ENCODE results near the gene PCDH18.
"Not testable (repeated sequence)": the region's sequence is repeated elsewhere in the genome, so short reads cannot be mapped to it uniquely, and the experiment has no call there.

The PCDH18 gene

GRCh38 chr4:137531986-137532868 is at the start of gene PCDH18:
Gene PCDH18 (minus strand): TSS chr4:137532494. CDS start chr4:137532088, 406 bp downstream.
- peak; percentile 0 to 8 for DNase-seq

GRCh38 chr4:137576446-137576845 is 44.2 kb upstream of the PCDH18 start:
- DNase-seq, result no peak

GRCh38 chr4:137572647-137573046 is 40.4 kb upstream of the PCDH18 start:
- no peak for DNase-seq

- no peak for DNase-seq
Measured at GRCh38 chr4:137572163-137572562, 39.9 kb upstream of the PCDH18 start.

- DNase-seq, result no peak
Measured at GRCh38 chr4:137559801-137560200, 27.5 kb upstream of the PCDH18 start.

- DNase-seq, result no peak
Measured at GRCh38 chr4:137558951-137559350, 26.7 kb upstream of the PCDH18 start.

- no peak for DNase-seq
Measured at GRCh38 chr4:137545461-137545861, 13.2 kb upstream of the PCDH18 start.

- no peak for DNase-seq
Measured at GRCh38 chr4:137543648-137544047, 11.4 kb upstream of the PCDH18 start.

- DNase-seq, result no peak
Measured at GRCh38 chr4:137543198-137543597, 10.9 kb upstream of the PCDH18 start.

- no peak for DNase-seq
Measured at GRCh38 chr4:137541876-137542646, 9.8 kb upstream of the PCDH18 start.

GRCh38 chr4:137541181-137541580 is 8.9 kb upstream of the PCDH18 start:
- DNase-seq, result no peak

- no peak for DNase-seq
Measured at GRCh38 chr4:137540356-137540755, 8.1 kb upstream of the PCDH18 start.

GRCh38 chr4:137538526-137538925 is 6.2 kb upstream of the PCDH18 start:
- DNase-seq, result no peak

- DNase-seq, result not testable (repeated sequence)
Measured at GRCh38 chr4:137537807-137538206, 5.5 kb upstream of the PCDH18 start.

- DNase-seq, result no peak
Measured at GRCh38 chr4:137536789-137537561, 4.7 kb upstream of the PCDH18 start.

- DNase-seq, result no peak
Measured at GRCh38 chr4:137535718-137536117, 3.4 kb upstream of the PCDH18 start.

GRCh38 chr4:137534516-137534915 is 2.2 kb upstream of the PCDH18 start:
- no peak for DNase-seq

- no peak for DNase-seq
Measured at GRCh38 chr4:137533855-137534254, 1.6 kb upstream of the PCDH18 start.

- no peak for DNase-seq
Measured at GRCh38 chr4:137532869-137533236, 559 bp upstream of the PCDH18 start.

GRCh38 chr4:137531168-137531985 is 917 bp downstream of the PCDH18 start:
- no peak for DNase-seq

GRCh38 chr4:137530176-137530575 is 2.1 kb downstream of the PCDH18 start:
- DNase-seq, result no peak

GRCh38 chr4:137529432-137529831 is 2.9 kb downstream of the PCDH18 start:
- no peak for DNase-seq
